Cerebellar nuclear complex (tissue), 1 donor: ENCODE results near the gene RAB11B.
"Not testable (repeated sequence)": the region's sequence is repeated elsewhere in the genome, so short reads cannot be mapped to it uniquely, and the experiment has no call there.

ENCODE experiments used
- DNase-seq, 2 experiments: peaks; one replicate each; lab custom pipeline; 2025; lab: John Stamatoyannopoulos, UW

The RAB11B gene

GRCh38 chr19:8393871-8394250 lies 3.7 kb downstream of the RAB11B start:
- DNase-seq: no peak

- no peak for DNase-seq
Observed at GRCh38 chr19:8395621-8396082, 5.5 kb downstream of the RAB11B start.

GRCh38 chr19:8396185-8396562 lies 6.0 kb downstream of the RAB11B start:
- no peak for DNase-seq

- no peak for DNase-seq
Observed at GRCh38 chr19:8396563-8397203, 6.5 kb downstream of the RAB11B start.

- no peak for DNase-seq
Observed at GRCh38 chr19:8397271-8397670, 7.1 kb downstream of the RAB11B start.

GRCh38 chr19:8397746-8398310 lies 7.7 kb downstream of the RAB11B start:
- no peak for DNase-seq

GRCh38 chr19:8398311-8398771 lies 8.2 kb downstream of the RAB11B start:
- no peak for DNase-seq

- DNase-seq: no peak
Observed at GRCh38 chr19:8399681-8400188, 9.6 kb downstream of the RAB11B start.

- no peak for DNase-seq
Observed at GRCh38 chr19:8401981-8402411, 11.8 kb downstream of the RAB11B start.

GRCh38 chr19:8403098-8403819 lies 13.1 kb downstream of the RAB11B start:
- no peak for DNase-seq

GRCh38 chr19:8403820-8404109 lies 13.6 kb downstream of the RAB11B start:
- DNase-seq: no peak

GRCh38 chr19:8404391-8405151 lies 14.4 kb downstream of the RAB11B start:
- DNase-seq: no peak

GRCh38 chr19:8410718-8411117 lies 20.6 kb downstream of the RAB11B start:
- DNase-seq: not testable (repeated sequence)

- peak; percentile 65 to 70 for DNase-seq
Observed at GRCh38 chr19:8412783-8413628, 22.8 kb downstream of the RAB11B start, which contains the start of gene MARCHF2. MARCHF2 (plus strand) TSS chr19:8413305; CDS start chr19:8421841, 8,536 bp downstream.

GRCh38 chr19:8413629-8413995 lies 23.5 kb downstream of the RAB11B start:
- no peak for DNase-seq

- DNase-seq: no peak
Observed at GRCh38 chr19:8416796-8417195, 26.6 kb downstream of the RAB11B start.

- no peak for DNase-seq
Observed at GRCh38 chr19:8421484-8422461, 31.6 kb downstream of the RAB11B start.

- DNase-seq: no peak
Observed at GRCh38 chr19:8423817-8424223, 33.7 kb downstream of the RAB11B start.

GRCh38 chr19:8425331-8425730 lies 35.2 kb downstream of the RAB11B start:
- DNase-seq: not testable (repeated sequence)

- no peak for DNase-seq
Observed at GRCh38 chr19:8426283-8426682, 36.1 kb downstream of the RAB11B start.
